Measurements from ENCODE around the gene KRTAP10-1.

- no peak for TF ChIP-seq GATA2 (IDR thresholded peaks at IDR 0.05; ENCODE audit: low read depth, low read length)
- no peak for TF ChIP-seq GATA3 (IDR thresholded peaks at IDR 0.05; ENCODE audit: low read depth, low read length)
Measured at GRCh38 chr21:44517175-44517899, 22.7 kb downstream of the KRTAP10-1 start.
